GM12878 (cell line): Measurements from ENCODE around the gene SORBS2. TPM values are rescaled to one million over a fixed set of nuclear protein-coding genes. Genes with fewer than 3 reads are reported as not detected.

ENCODE experiments used
- ATAC-seq: fragments of 200-7000 bp; cut with Tn5 transposase; 3 replicates; pipeline ENCODE4 v1.9.1; 2020; ENCODE audit warnings: mild to moderate bottlenecking, moderate library complexity
- BruUV-seq: library from RNA; stranded (reverse); fragments of 400-500 nt; replicated peaks from 2 replicates; lab custom pipeline; 2021; lab: Mats Ljungman, UMichigan
- CTCF ChIA-PET: fragments of 300-600 bp; sonication (Branson Sonifier 250); formaldehyde crosslinking; extraction: SDS; loops from one replicate; lab custom pipeline; 2021; ENCODE audit warnings: inconsistent platforms; lab: Yijun Ruan, JAX
- POLR2A ChIA-PET: fragments of 350-600 bp; formaldehyde crosslinking; extraction: SDS; loops from one replicate; lab custom pipeline; 2021; ENCODE audit warnings: inconsistent platforms; lab: Charles Lee
- RAD21 ChIA-PET: fragments of 300-600 bp; sonication (Branson Sonifier 250); formaldehyde crosslinking; loops from one replicate; lab custom pipeline; 2023; ENCODE audit warnings: antibody characterized with exemption; ENCODE audit not compliant: unreplicated experiment; lab: Charles Lee
- SMC1A ChIA-PET: fragments of 300-600 bp; sonication (Branson Sonifier 250); formaldehyde crosslinking; loops from one replicate; lab custom pipeline; 2023; ENCODE audit not compliant: unreplicated experiment, uncharacterized antibody; lab: Charles Lee
- DNase-seq: peaks from one replicate; pipeline ENCODE4 v3.0.0-alpha.2; 2011; ENCODE audit warnings: low read depth, low spot score
- FAIRE-seq: peaks from 3 replicates; lab custom pipeline; 2011; peaks lifted over from hg19 to GRCh38; lab: Jason Lieb, UNC
- H2AFZ ChIP-seq: 2 replicates; pipeline ENCODE4 v1.6.0; 2011; ENCODE audit warnings: low read depth, low read length, control low read depth; ENCODE audit not compliant: control insufficient read depth
- H3K27ac ChIP-seq: 2 replicates; pipeline ENCODE4 v1.5.1; 2011; ENCODE audit warnings: control low read depth; ENCODE audit not compliant: control insufficient read depth, insufficient read depth
- H3K27me3 ChIP-seq, 2 experiments: replicated peaks in 1 of 2; 2 replicates each; pipeline versions ENCODE4 v1.6.0 to v1.6.1; 2011; ENCODE audit warnings: low read length in 1 of 2; ENCODE audit not compliant: control insufficient read depth in 2 of 2, insufficient read depth in 2 of 2
- H3K36me3 ChIP-seq, 2 experiments: 2 replicates each; pipeline ENCODE4 v1.5.1; 2011; ENCODE audit warnings: low read length in 1 of 2; ENCODE audit not compliant: control insufficient read depth in 2 of 2, insufficient read depth in 2 of 2
- H3K4me1 ChIP-seq: 2 replicates; pipeline ENCODE4 v1.6.1; 2011; ENCODE audit warnings: mild to moderate bottlenecking, low read length, moderate library complexity, mixed read lengths; ENCODE audit not compliant: control insufficient read depth, insufficient read depth
- H3K4me2 ChIP-seq: 2 replicates; pipeline ENCODE4 v1.6.0; 2011; ENCODE audit warnings: control low read depth; ENCODE audit not compliant: control insufficient read depth, insufficient read depth
- H3K4me3 ChIP-seq: fragments of 200-600 bp; sonication (generic); 2 replicates; pipeline ENCODE4 v1.5.1; 2016
- H3K79me2 ChIP-seq: 2 replicates; pipeline ENCODE4 v1.6.0; 2011; ENCODE audit warnings: low read length; ENCODE audit not compliant: control insufficient read depth, insufficient read depth
- H3K9ac ChIP-seq: 2 replicates; pipeline ENCODE4 v1.8.0; 2011; ENCODE audit warnings: low read length, control low read depth, mixed read lengths; ENCODE audit not compliant: control insufficient read depth, insufficient read depth
- H3K9me3 ChIP-seq: replicated peaks from 3 replicates; pipeline ENCODE4 v1.5.1; 2011; ENCODE audit warnings: mild to moderate bottlenecking, low read length; ENCODE audit not compliant: control insufficient read depth, insufficient read depth
- H4K20me1 ChIP-seq: 2 replicates; pipeline ENCODE4 v1.6.0; 2011; ENCODE audit not compliant: control insufficient read depth, insufficient read depth
- ATF2 ChIP-seq: IDR thresholded peaks from 2 replicates; pipeline ENCODE4 v1.6.1; 2012; ENCODE audit warnings: low read length, inconsistent platforms
- CHD1 ChIP-seq: IDR thresholded peaks from 2 replicates; pipeline ENCODE4 v1.6.1; 2012; ENCODE audit warnings: low read depth, low read length, improper control_type of control experiment
- CHD4 ChIP-seq: fragments of 200-600 bp; sonication (generic); IDR thresholded peaks from 2 replicates; pipeline ENCODE4 v1.6.1; 2016; ENCODE audit warnings: mild to moderate bottlenecking
- MXI1 ChIP-seq: fragments of 150-350 bp; IDR thresholded peaks from 2 replicates; pipeline ENCODE4 v1.6.1; 2011; ENCODE audit warnings: low read depth, mild to moderate bottlenecking, inconsistent platforms, low read length, improper control_type of control experiment
- SKIL ChIP-seq: fragments of 450-650 bp; IDR thresholded peaks from 2 replicates; pipeline ENCODE4 v1.6.1; 2017; ENCODE audit warnings: mild to moderate bottlenecking, low read depth, inconsistent platforms; ENCODE audit not compliant: poor library complexity, severe bottlenecking
- WRNIP1 ChIP-seq: IDR thresholded peaks from 2 replicates; pipeline ENCODE4 v1.6.1; 2011; ENCODE audit warnings: low read depth, low read length, improper control_type of control experiment, borderline replicate concordance
- YY1 ChIP-seq: IDR thresholded peaks from 2 replicates; pipeline ENCODE4 v1.6.1; 2011; ENCODE audit warnings: low read depth, mild to moderate bottlenecking, low read length
- ZBTB33 ChIP-seq: fragments of 450-650 bp; IDR thresholded peaks from 2 replicates; pipeline ENCODE4 v1.6.1; 2017; ENCODE audit warnings: mild to moderate bottlenecking
- ZNF592 ChIP-seq: fragments of 450-650 bp; IDR thresholded peaks from 2 replicates; pipeline ENCODE4 v1.6.1; 2017; ENCODE audit warnings: mild to moderate bottlenecking, moderate library complexity
- ZSCAN29 ChIP-seq: fragments of 450-650 bp; IDR thresholded peaks from 2 replicates; pipeline ENCODE4 v1.6.1; 2017; ENCODE audit warnings: mild to moderate bottlenecking, moderate library complexity
- WGBS: methylation state at CpG from one replicate; pipeline ENCODE4 v1.1.6; 2016; ENCODE audit warnings: low lambda C conversion rate; ENCODE audit not compliant: insufficient replicate concordance, insufficient coverage; ENCODE audit errors: missing lambda C conversion rate; 5-methylcytosine and 5-hydroxymethylcytosine counted together
- in situ Hi-C: fragments of 300-500 bp; cut with MboI; formaldehyde crosslinking; loops from 9 replicates; pipeline ENCODE4 v1.14.3; 2018; ENCODE audit warnings: mixed read lengths
- intact Hi-C: fragments of 100-400 bp; cut with micrococcal nuclease; formaldehyde crosslinking; loops from one replicate; pipeline ENCODE4 v1.14.2; 2022; ENCODE audit not compliant: unreplicated experiment
- polyA plus RNA-seq, 11 experiments: library from polyadenylated mRNA; depleted of rRNA in 4 of 11; unstranded in 6 of 11; stranded (reverse) in 5 of 11; fragments of >200 nt; fragmentation: Nextera tagmentation in 4 of 11; fragmentation: Illumina TruSeq in 1 of 11; extraction: Ambion mirVana in 4 of 11; extraction: Trizol in 1 of 11; gene quantifications; 1 replicate in 1 of 11; 2 replicates in 10 of 11; pipeline versions ENCODE4 v1.2.1 to v1.2.3, GENCODE V29; 2011 to 2016; ENCODE audit warnings: inconsistent platforms in 2 of 11, missing spikeins in 2 of 11, low read depth in 1 of 11
- total RNA-seq, 4 experiments: library from RNA; depleted of rRNA in 3 of 4; stranded (reverse); fragments of >200 nt in 3 of 4; fragmentation: Illumina TruSeq in 1 of 4; extraction: Trizol in 1 of 4; gene quantifications; 2 replicates each; pipeline versions ENCODE4 v1.2.1 to v1.2.3, GENCODE V29; 2013 to 2021

The SORBS2 gene
- total and polyA plus RNA-seq, 10 of the 15 experiments (the other 5 are each of a cell fraction or from before 2014, with no cell fraction given): 0.06 to 3.0 (median 0.79) TPM

- DNase-seq: no peak
- ChIA-PET CTCF (interaction anchor here (1.4 kb wide), 1 partner anchor 12 kb away, joined by 3 read pairs; no protein-coding TSS in a partner anchor), POLR2A (no interaction called here)
- Histone ChIP-seq H3K9ac (no peak overlapping the region), H3K79me2 (no peaks in the 10 kb centered on the region), H3K4me1 (no peaks in the 10 kb centered on the region)
- TF ChIP-seq ZBTB33 (no peak), WRNIP1 (no peak), MXI1 (no peak), YY1 (no peak), ATF2 (no peak), ZSCAN29 (no peak), SKIL (no peak), CHD1 (no peak), ZNF592 (no peak), CHD4 (no peak)
- TF ChIP-seq, all 136 proteins: peak for 0
- no TSS peak for BruUV-seq
- SMC1A ChIA-PET: no interaction called here
- Histone ChIP-seq H3K4me2 (no peak overlapping the region), H3K4me3 (no peak overlapping the region), H3K36me3 (no peaks in the 10 kb centered on the region; a peak in 1 of 4 replicates), H4K20me1 (no peaks in the 10 kb centered on the region), H2AFZ (no peak overlapping the region), H3K9me3 (no peaks in the 10 kb centered on the region), H3K27ac (no peak overlapping the region), H3K27me3 (no peaks in the 10 kb centered on the region)
- 67% methylated on average over 6 of the region's 6 CpGs for WGBS
- intact Hi-C loops: no loop called here
- in situ Hi-C loops: no loop called here
- ATAC-seq (no peak), FAIRE-seq (no peak)
- RAD21 ChIA-PET: no interaction called here
Measured at GRCh38 chr4:185666156-185666555, 145.8 kb downstream of the SORBS2 start.
